Measurements from ENCODE around the gene PAFAH1B2. TPM values are rescaled to one million over a fixed set of nuclear protein-coding genes. Genes with fewer than 3 reads are reported as not detected.

Gene PAFAH1B2
- total RNA-seq, 1 donor from 2014 or later = 134 TPM

DNA sequence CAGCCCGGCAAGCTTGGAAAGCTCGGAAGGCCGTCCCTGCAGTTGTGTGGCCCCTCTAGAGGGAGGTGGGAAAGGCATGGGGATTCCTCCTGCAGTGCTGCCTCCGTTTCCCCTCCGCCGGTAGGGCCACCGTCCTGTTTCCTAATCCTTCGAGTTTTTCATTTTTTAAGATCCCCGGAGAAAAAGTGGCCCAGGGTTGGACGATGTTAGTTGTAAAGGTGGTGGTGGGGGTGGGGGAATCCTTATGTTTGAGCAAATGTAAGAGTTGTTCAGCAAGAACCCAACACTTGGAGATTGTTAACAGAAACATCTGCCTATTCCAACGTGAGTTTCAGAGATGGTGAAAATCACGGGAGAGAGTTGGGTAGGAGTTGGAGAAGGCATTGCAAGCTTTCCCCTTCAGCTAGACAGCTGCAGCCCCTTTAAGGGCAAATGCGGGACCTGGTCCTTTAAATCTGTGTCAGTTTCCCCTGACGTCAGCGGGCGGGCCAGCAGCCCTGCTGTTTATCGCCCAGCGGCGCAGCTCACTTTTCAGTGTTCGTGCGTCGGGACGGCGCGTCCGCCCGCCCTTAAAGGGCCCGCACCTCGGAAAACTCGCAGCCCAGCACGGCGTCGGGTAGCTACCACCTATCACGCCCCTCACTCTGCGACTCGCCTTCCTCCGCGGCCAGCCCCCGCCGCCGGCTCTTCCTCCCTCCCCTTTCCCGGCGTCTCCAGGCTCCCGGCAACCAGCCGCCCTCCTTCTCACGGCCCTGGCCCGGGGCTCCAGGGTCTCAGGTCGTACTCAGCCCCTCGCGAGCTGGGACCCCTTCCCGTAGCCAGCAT lies 34.3 kb downstream of the PAFAH1B2 start, which contains the start of gene SIDT2:
TSS of gene SIDT2 (plus strand) at position 534 of the 825 bp plus-strand sequence. CDS start 521 bp downstream, outside the sequence.
- no peaks in the 10 kb centered on the region for H3K27me3 Mint-ChIP-seq (ENCODE audit: low read depth)
- peaks cover 56% of the 10 kb centered on the region for H3K4me1 Mint-ChIP-seq
- H3K36me3 Mint-ChIP-seq (ENCODE audit: low read depth) = peaks cover 2% of the 10 kb centered on the region
- peak within 1 kb of the TSS; percentile 95 for H3K27ac Mint-ChIP-seq (ENCODE audit: unreplicated experiment)
- DNase-seq (ENCODE audit: low read depth, low spot score) = peak; percentile 88
- TF ChIP-seq, protein P1, sequence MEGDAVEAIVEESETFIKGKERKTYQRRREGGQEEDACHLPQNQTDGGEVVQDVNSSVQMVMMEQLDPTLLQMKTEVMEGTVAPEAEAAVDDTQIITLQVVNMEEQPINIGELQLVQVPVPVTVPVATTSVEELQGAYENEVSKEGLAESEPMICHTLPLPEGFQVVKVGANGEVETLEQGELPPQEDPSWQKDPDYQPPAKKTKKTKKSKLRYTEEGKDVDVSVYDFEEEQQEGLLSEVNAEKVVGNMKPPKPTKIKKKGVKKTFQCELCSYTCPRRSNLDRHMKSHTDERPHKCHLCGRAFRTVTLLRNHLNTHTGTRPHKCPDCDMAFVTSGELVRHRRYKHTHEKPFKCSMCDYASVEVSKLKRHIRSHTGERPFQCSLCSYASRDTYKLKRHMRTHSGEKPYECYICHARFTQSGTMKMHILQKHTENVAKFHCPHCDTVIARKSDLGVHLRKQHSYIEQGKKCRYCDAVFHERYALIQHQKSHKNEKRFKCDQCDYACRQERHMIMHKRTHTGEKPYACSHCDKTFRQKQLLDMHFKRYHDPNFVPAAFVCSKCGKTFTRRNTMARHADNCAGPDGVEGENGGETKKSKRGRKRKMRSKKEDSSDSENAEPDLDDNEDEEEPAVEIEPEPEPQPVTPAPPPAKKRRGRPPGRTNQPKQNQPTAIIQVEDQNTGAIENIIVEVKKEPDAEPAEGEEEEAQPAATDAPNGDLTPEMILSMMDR (conservative IDR thresholded peaks at IDR 0.05) = no peak
- H3K9me3 Mint-ChIP-seq = no peaks in the 10 kb centered on the region
- peak within 1 kb of the TSS; percentile 96 for H3K4me3 Mint-ChIP-seq

DNA sequence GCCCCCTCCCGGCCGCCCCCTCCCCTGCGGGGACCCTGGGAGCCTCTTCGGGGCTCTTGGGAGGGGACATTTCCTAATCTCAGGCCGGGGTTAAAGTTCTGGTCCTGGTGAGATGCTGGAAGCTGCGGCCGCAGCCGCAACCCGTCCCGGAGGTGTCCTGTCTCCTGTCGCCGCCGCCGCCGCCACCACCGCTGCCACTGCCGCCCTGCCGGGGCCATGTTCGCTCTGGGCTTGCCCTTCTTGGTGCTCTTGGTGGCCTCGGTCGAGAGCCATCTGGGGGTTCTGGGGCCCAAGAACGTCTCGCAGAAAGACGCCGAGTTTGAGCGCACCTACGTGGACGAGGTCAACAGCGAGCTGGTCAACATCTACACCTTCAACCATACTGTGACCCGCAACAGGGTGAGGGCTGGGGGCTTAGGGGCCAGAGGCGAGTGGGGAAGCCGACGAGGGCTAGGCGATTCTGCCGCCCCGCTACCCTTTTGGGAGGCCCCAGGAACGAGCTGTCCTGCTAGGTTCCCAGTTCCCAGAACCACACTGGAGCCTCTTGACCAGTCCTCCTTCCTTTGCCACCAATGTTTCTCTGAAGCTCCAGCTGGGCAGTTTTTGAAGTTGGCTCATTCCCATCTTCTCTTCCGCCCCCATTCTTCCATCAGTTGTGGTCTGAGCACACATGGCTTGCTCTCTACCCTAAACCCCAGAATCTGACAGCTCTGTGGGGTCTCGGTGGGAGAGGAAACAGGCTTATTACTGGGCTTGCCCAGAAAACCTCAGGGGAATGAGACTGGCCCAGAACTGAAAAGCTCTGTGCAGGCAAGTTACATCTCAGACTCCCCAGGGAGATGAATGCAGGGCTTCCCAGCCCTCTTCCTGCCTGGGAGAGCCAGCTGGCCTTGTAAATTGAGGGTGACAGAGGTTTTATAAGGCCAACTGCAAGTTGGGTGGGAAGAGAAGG lies 35.2 kb downstream of the PAFAH1B2 start:
- H3K27me3 Mint-ChIP-seq (ENCODE audit: low read depth) = no peaks in the 10 kb centered on the region
- peak overlapping the region; percentile 92 for H3K27ac Mint-ChIP-seq (ENCODE audit: unreplicated experiment)
- H3K4me3 Mint-ChIP-seq = peak overlapping the region; percentile 96
- DNase-seq (ENCODE audit: low read depth, low spot score) = peak; percentile 41
- TF ChIP-seq, protein P1 (conservative IDR thresholded peaks at IDR 0.05) = no peak
- peaks cover 50% of the 10 kb centered on the region for H3K4me1 Mint-ChIP-seq
- H3K36me3 Mint-ChIP-seq (ENCODE audit: low read depth) = peaks cover 2% of the 10 kb centered on the region
- H3K9me3 Mint-ChIP-seq = no peaks in the 10 kb centered on the region

DNA sequence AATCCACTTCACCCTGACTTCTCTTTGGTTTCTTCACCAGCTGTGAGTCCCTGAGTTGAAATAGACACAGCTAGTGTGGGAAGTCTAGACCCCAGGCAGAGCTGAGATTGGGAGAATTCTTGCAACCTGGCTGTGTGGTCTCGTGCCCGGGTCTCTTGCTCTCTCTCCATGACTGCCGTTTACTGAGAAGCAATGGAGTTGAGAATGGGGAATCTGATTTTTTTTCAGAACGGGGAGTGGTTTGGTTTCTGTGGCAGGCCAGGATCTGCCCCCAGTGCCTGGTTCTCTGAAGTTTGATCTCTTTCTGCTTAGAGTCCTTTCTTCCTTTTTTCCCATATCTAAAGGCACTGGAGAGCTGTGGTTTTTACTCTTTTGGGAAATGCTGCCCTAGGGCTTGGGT lies 35.9 kb downstream of the PAFAH1B2 start:
- H3K4me3 Mint-ChIP-seq = peak overlapping the region; percentile 96
- H3K27me3 Mint-ChIP-seq (ENCODE audit: low read depth) = no peaks in the 10 kb centered on the region
- TF ChIP-seq, protein P1 (conservative IDR thresholded peaks at IDR 0.05) = no peak
- H3K4me1 Mint-ChIP-seq = peaks cover 46% of the 10 kb centered on the region
- DNase-seq (ENCODE audit: low read depth, low spot score) = no peak
- no peaks in the 10 kb centered on the region for H3K36me3 Mint-ChIP-seq (ENCODE audit: low read depth)
- H3K27ac Mint-ChIP-seq (ENCODE audit: unreplicated experiment) = peak overlapping the region; percentile 43
- no peaks in the 10 kb centered on the region for H3K9me3 Mint-ChIP-seq

DNA sequence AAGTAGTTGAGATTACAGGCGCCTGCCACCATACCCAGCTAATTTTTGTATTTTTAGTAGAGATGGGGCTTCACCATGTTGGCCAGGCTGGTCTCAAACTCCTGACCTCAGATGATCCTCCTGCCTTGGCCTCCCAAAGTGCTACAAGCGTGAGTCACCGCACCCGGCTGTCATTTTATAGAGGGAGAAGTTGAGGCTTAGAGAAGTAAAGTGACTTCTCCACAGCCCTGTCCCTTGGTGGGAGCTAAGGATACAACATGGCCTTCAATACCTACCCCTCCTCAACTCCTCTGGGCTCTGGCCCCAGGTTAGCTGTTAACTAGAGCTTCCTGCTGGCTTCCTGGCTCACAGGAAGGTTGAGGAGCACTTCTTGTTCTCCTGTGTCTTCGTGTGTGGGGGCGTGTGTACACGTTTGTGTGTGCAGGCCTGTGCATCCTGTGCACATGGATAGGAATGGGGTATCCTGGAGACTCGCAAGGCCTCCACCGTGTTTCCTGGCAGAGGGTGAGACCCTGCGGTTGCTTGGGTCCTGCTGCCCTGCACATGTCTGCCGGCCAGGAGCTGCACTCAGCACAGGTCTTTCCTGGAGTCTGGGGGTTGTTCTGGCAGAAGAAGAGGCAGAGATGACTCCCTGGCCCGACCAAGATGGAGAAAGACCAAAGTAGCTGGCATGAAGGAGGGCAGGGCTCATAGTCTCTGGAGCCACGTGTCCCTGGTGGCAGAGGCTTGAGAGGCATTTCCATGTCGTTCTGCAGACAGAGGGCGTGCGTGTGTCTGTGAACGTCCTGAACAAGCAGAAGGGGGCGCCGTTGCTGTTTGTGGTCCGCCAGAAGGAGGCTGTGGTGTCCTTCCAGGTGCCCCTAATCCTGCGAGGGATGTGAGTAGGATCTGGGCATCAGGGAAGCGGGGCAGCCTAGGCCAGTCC lies 36.8 kb downstream of the PAFAH1B2 start:
- no peaks in the 10 kb centered on the region for H3K36me3 Mint-ChIP-seq (ENCODE audit: low read depth)
- H3K4me1 Mint-ChIP-seq = peaks cover 37% of the 10 kb centered on the region
- peak overlapping the region; percentile 96 for H3K4me3 Mint-ChIP-seq
- peak; percentile 58 for DNase-seq (ENCODE audit: low read depth, low spot score)
- H3K9me3 Mint-ChIP-seq = no peaks in the 10 kb centered on the region
- no peaks in the 10 kb centered on the region for H3K27me3 Mint-ChIP-seq (ENCODE audit: low read depth)
- no peak overlapping the region for H3K27ac Mint-ChIP-seq (ENCODE audit: unreplicated experiment)
- TF ChIP-seq, protein P1 (conservative IDR thresholded peaks at IDR 0.05) = peak; percentile 51
